Measurements from ENCODE around the gene CA12. TPM values are rescaled to one million over a fixed set of nuclear protein-coding genes. Genes with fewer than 3 reads are reported as not detected.

The CA12 gene
- total RNA-seq, 1 donor from 2014 or later, result 89.6 TPM

- H3K9me3 ChIP-seq, result no peaks in the 10 kb centered on the region
Measured at GRCh38 chr15:63276342-63277037, 105.2 kb downstream of the CA12 start.

GRCh38 chr15:63274427-63274826 is 107.2 kb downstream of the CA12 start:
- no peak for DNase-seq (ENCODE audit: extremely low spot score in 2 of 2)
- no peaks in the 10 kb centered on the region for H3K9me3 ChIP-seq
- intact Hi-C loops (cut with DNase I), result no loop called here
- no peaks in the 10 kb centered on the region for H3K27me3 ChIP-seq
- H3K27ac ChIP-seq, result no peak overlapping the region
- no peak for TF ChIP-seq POLR2A (IDR thresholded peaks at IDR 0.05)
- no peak for TF ChIP-seq CTCF (IDR thresholded peaks at IDR 0.05)
- no peak for TF ChIP-seq POLR2AphosphoS5 (IDR thresholded peaks at IDR 0.05; ENCODE audit: insufficient read depth in 1 of 2, low read depth in 1 of 2)
- peaks cover 9% of the 10 kb centered on the region for H3K4me1 ChIP-seq
- no peaks in the 10 kb centered on the region for H3K36me3 ChIP-seq
- no peak overlapping the region for H3K4me3 ChIP-seq

More at GRCh38 chr15:63276342-63277037, 105.2 kb downstream of the CA12 start:
- peak overlapping the region; percentile 73 to 92 for H3K4me3 ChIP-seq
- peaks cover 9% of the 10 kb centered on the region for H3K4me1 ChIP-seq
- intact Hi-C loops (cut with DNase I), result loop anchor here (5.0 kb wide), 1 partner anchor 84 kb away; no protein-coding TSS in a partner anchor
- H3K27me3 ChIP-seq, result no peaks in the 10 kb centered on the region
- no peak for TF ChIP-seq CTCF (IDR thresholded peaks at IDR 0.05)
- TF ChIP-seq POLR2AphosphoS5 (IDR thresholded peaks at IDR 0.05; ENCODE audit: insufficient read depth in 1 of 2, low read depth in 1 of 2), result no peak
- no peak for TF ChIP-seq POLR2A (IDR thresholded peaks at IDR 0.05)
- H3K36me3 ChIP-seq, result no peaks in the 10 kb centered on the region
- DNase-seq (ENCODE audit: extremely low spot score in 2 of 2), result no peak
- H3K27ac ChIP-seq, result peak overlapping the region; percentile 94

Other genes with a start within 250 kb of the CA12 start
- gene RPS27L, start 224.4 kb downstream of the CA12 start, total RNA-seq, result 74.6 TPM
- 29.5 TPM for gene RAB8B, start 192.2 kb downstream of the CA12 start, total RNA-seq
- 22.8 TPM for gene APH1B, start 104.2 kb downstream of the CA12 start, total RNA-seq
- 39.5 TPM for gene USP3, start 122.7 kb upstream of the CA12 start, total RNA-seq
- 10.1 TPM for gene FBXL22, start 215.5 kb upstream of the CA12 start, total RNA-seq

Measured in vagina (tissue), 2 donors.